H9 (cell line): ENCODE results near the gene PTPRC. TPM values are rescaled to one million over a fixed set of nuclear protein-coding genes. Genes with fewer than 3 reads are reported as not detected.

Source experiments
- DNase-seq: peaks from one replicate; pipeline ENCODE4 v3.0.0-alpha.2; 2017
- H2AFZ ChIP-seq: one replicate; pipeline ENCODE4 v1.6.1; 2013; ENCODE audit warnings: mild to moderate bottlenecking, low read length, control low read depth, moderate library complexity
- H2AK5ac ChIP-seq: 2 replicates; pipeline ENCODE4 v1.6.1; 2013; ENCODE audit warnings: low read length, control low read depth, mixed read lengths; ENCODE audit not compliant: insufficient read length
- H2BK120ac ChIP-seq: one replicate; pipeline ENCODE4 v1.6.1; 2013; ENCODE audit warnings: low read depth, mild to moderate bottlenecking, low read length, control low read depth, inconsistent platforms; ENCODE audit not compliant: poor library complexity, severe bottlenecking
- H2BK12ac ChIP-seq: 2 replicates; pipeline ENCODE4 v1.6.1; 2013; ENCODE audit warnings: low read length, control low read depth, mixed read lengths, low read depth; ENCODE audit not compliant: insufficient read length
- H2BK15ac ChIP-seq: 2 replicates; pipeline ENCODE4 v1.6.1; 2013; ENCODE audit warnings: low read depth, low read length, control low read depth
- H2BK20ac ChIP-seq: one replicate; pipeline ENCODE4 v1.6.1; 2013; ENCODE audit warnings: low read depth, mild to moderate bottlenecking, low read length, control low read depth, inconsistent platforms; ENCODE audit not compliant: poor library complexity, severe bottlenecking
- H2BK5ac ChIP-seq: 2 replicates; pipeline ENCODE4 v1.6.1; 2013; ENCODE audit warnings: low read length, control low read depth, mixed read lengths; ENCODE audit not compliant: insufficient read length
- H3K14ac ChIP-seq: 2 replicates; pipeline ENCODE4 v1.6.1; 2013; ENCODE audit warnings: low read length, control low read depth; ENCODE audit not compliant: insufficient read depth
- H3K18ac ChIP-seq: 2 replicates; pipeline ENCODE4 v1.6.1; 2013; ENCODE audit warnings: low read depth, mild to moderate bottlenecking, mixed read lengths, low read length, control low read depth; ENCODE audit not compliant: insufficient read length
- H3K23ac ChIP-seq: 2 replicates; pipeline ENCODE4 v1.6.1; 2013; ENCODE audit warnings: low read length, control low read depth, mixed read lengths, low read depth; ENCODE audit not compliant: insufficient read length
- H3K23me2 ChIP-seq: 2 replicates; pipeline ENCODE4 v1.6.1; 2013; ENCODE audit warnings: low read depth, mild to moderate bottlenecking, mixed read lengths, low read length, control low read depth; ENCODE audit not compliant: insufficient read length, poor library complexity, severe bottlenecking
- H3K27ac ChIP-seq: 2 replicates; pipeline ENCODE4 v1.5.1; 2013; ENCODE audit warnings: low read length, control low read depth, mixed read lengths, low read depth; ENCODE audit not compliant: insufficient read length
- H3K27me3 ChIP-seq: 2 replicates; pipeline ENCODE4 v1.6.1; 2013; ENCODE audit warnings: low read length, control low read depth, inconsistent platforms; ENCODE audit not compliant: insufficient read depth
- H3K4ac ChIP-seq: 2 replicates; pipeline ENCODE4 v1.6.1; 2013; ENCODE audit warnings: low read depth, mild to moderate bottlenecking, control low read depth, inconsistent platforms, low read length, moderate library complexity
- H3K4me1 ChIP-seq: 2 replicates; pipeline ENCODE4 v1.6.1; 2013; ENCODE audit warnings: low read length, control low read depth, inconsistent platforms; ENCODE audit not compliant: insufficient read depth
- H3K4me2 ChIP-seq: 2 replicates; pipeline ENCODE4 v1.6.1; 2013; ENCODE audit warnings: low read length, control low read depth, mixed read lengths; ENCODE audit not compliant: insufficient read length, insufficient read depth
- H3K56ac ChIP-seq: 2 replicates; pipeline ENCODE4 v1.6.1; 2013; ENCODE audit warnings: low read depth, mild to moderate bottlenecking, mixed read lengths, low read length, control low read depth; ENCODE audit not compliant: insufficient read length
- H3K79me1 ChIP-seq: 2 replicates; pipeline ENCODE4 v1.6.1; 2013; ENCODE audit warnings: low read depth, mild to moderate bottlenecking, moderate library complexity, low read length, control low read depth, inconsistent platforms; ENCODE audit not compliant: insufficient read depth, poor library complexity, severe bottlenecking
- H3K79me2 ChIP-seq: 2 replicates; pipeline ENCODE4 v1.6.1; 2013; ENCODE audit warnings: low read length, control low read depth, inconsistent platforms; ENCODE audit not compliant: insufficient read depth
- H3K9ac ChIP-seq: 2 replicates; pipeline ENCODE4 v1.6.1; 2013; ENCODE audit warnings: low read length, control low read depth, mixed read lengths; ENCODE audit not compliant: insufficient read length; ENCODE audit errors: extremely low read depth
- H3K9me3 ChIP-seq: one replicate; pipeline ENCODE4 v1.6.1; 2013; ENCODE audit warnings: low read depth, low read length, inconsistent platforms; ENCODE audit not compliant: control insufficient read depth
- H3T11ph ChIP-seq: one replicate; pipeline ENCODE4 v1.6.1; 2013; ENCODE audit warnings: mild to moderate bottlenecking, low read length, control low read depth, inconsistent platforms
- H4K20me1 ChIP-seq: one replicate; pipeline ENCODE4 v1.6.1; 2013; ENCODE audit not compliant: control insufficient read depth, insufficient read length, insufficient read depth
- H4K5ac ChIP-seq: 2 replicates; pipeline ENCODE4 v1.6.1; 2013; ENCODE audit warnings: low read depth, mild to moderate bottlenecking, mixed read lengths, low read length, control low read depth; ENCODE audit not compliant: insufficient read length
- H4K8ac ChIP-seq: replicated peaks from 2 replicates; pipeline ENCODE4 v1.6.1; 2013; ENCODE audit warnings: low read length, control low read depth, mixed read lengths, low read depth; ENCODE audit not compliant: insufficient read length
- H4K91ac ChIP-seq: 2 replicates; pipeline ENCODE4 v1.6.1; 2013; ENCODE audit warnings: low read depth, mild to moderate bottlenecking, moderate library complexity, mixed read lengths, low read length, control low read depth; ENCODE audit not compliant: insufficient read length
- H3K27ac Mint-ChIP-seq, 3 experiments: 2 replicates in 2 of 3; 3 replicates in 1 of 3; pipeline ENCODE4 v1.8.0; 2020 to 2021; ENCODE audit warnings: mixed read lengths in 3 of 3, mild to moderate bottlenecking in 1 of 3, moderate library complexity in 1 of 3
- H3K27me3 Mint-ChIP-seq: 2 replicates; pipeline ENCODE4 v1.8.0; 2021; ENCODE audit warnings: low read depth, mild to moderate bottlenecking, moderate library complexity, mixed read lengths
- H3K36me3 Mint-ChIP-seq, 3 experiments: 2 replicates in 2 of 3; 3 replicates in 1 of 3; pipeline ENCODE4 v1.8.0; 2020 to 2021; ENCODE audit warnings: low read depth in 3 of 3, mixed read lengths in 3 of 3; ENCODE audit not compliant: insufficient read depth in 1 of 3
- H3K4me1 Mint-ChIP-seq, 2 experiments: 2 replicates each; pipeline ENCODE4 v1.8.0; 2020; ENCODE audit warnings: mixed read lengths in 2 of 2
- H3K4me3 Mint-ChIP-seq, 2 experiments: 2 replicates in 1 of 2; 3 replicates in 1 of 2; pipeline ENCODE4 v1.8.0; 2020 to 2021; ENCODE audit warnings: mild to moderate bottlenecking in 2 of 2, mixed read lengths in 2 of 2, moderate library complexity in 1 of 2
- H3K9me3 Mint-ChIP-seq, 2 experiments: 2 replicates in 1 of 2; 3 replicates in 1 of 2; pipeline ENCODE4 v1.8.0; 2020; ENCODE audit warnings: mild to moderate bottlenecking in 2 of 2, mixed read lengths in 2 of 2, moderate library complexity in 1 of 2
- CTCF ChIP-seq: fragments of 200-600 bp; sonication (generic); conservative IDR thresholded peaks from 3 replicates; pipeline ENCODE4 v1.8.0; 2021; ENCODE audit warnings: antibody characterized with exemption, mild to moderate bottlenecking
- total RNA-seq: library from RNA; stranded (reverse); gene quantifications from 2 replicates; pipeline ENCODE4 v1.2.1, GENCODE V29; 2021

The PTPRC gene
- total RNA-seq, 1 experiment from 2014 or later = not detected

GRCh38 chr1:198693321-198693720 lies 54.5 kb downstream of the PTPRC start:
- Histone ChIP-seq H3K79me2 (no peaks in the 10 kb centered on the region), H3K79me1 (no peaks in the 10 kb centered on the region), H4K91ac (no peak overlapping the region), H3K18ac (no peak overlapping the region), H3K23me2 (no peaks in the 10 kb centered on the region), H2BK120ac (no peak overlapping the region), H2BK12ac (no peak overlapping the region), H3K4ac (no peak overlapping the region), H2BK15ac (no peak overlapping the region), H3K56ac (no peak overlapping the region), H4K5ac (no peak overlapping the region), H2AK5ac (no peak overlapping the region), H3K9me3 (no peaks in the 10 kb centered on the region), H3K9ac (no peak overlapping the region), H2BK5ac (no peak overlapping the region), H4K20me1 (no peaks in the 10 kb centered on the region), H3K4me1 (no peaks in the 10 kb centered on the region; the same call in 1 of the 2 replicates), H2AFZ (no peak overlapping the region), H3K14ac (no peak overlapping the region), H3K27ac (no peak overlapping the region), H3K4me2 (no peak overlapping the region), H3K23ac (no peak overlapping the region), H4K8ac (no peak overlapping the region), H3K27me3 (no peaks in the 10 kb centered on the region), H3T11ph (no peak overlapping the region), H2BK20ac (no peak overlapping the region)
- H3K27ac Mint-ChIP-seq = no peak overlapping the region
- H3K36me3 Mint-ChIP-seq = no peaks in the 10 kb centered on the region
- TF ChIP-seq CTCF = no peak
- H3K4me1 Mint-ChIP-seq = peaks cover 23 to 25% of the 10 kb centered on the region in 2 experiments
- no peak overlapping the region for H3K4me3 Mint-ChIP-seq
- no peaks in the 10 kb centered on the region for H3K27me3 Mint-ChIP-seq
- H3K9me3 Mint-ChIP-seq = no peaks in the 10 kb centered on the region
- no peak for DNase-seq
